Activated T-helper 17 cell treated with anti-CD3 and anti-CD28 coated beads, Interleukin-2, amount 50 U/mL, for 72 hours (primary cell): Measurements from ENCODE around the gene TOP1. TPM values are rescaled to one million over a fixed set of nuclear protein-coding genes. Genes with fewer than 3 reads are reported as not detected.
"Not testable (repeated sequence)": the region's sequence is repeated elsewhere in the genome, so short reads cannot be mapped to it uniquely, and the experiment has no call there.

Experiments used
- ATAC-seq: fragments of 150-1000 bp; cut with Tn5 transposase; replicated peaks from 2 replicates; pipeline ENCODE4 v1.10.0; 2021; ENCODE audit warnings: mild to moderate bottlenecking, moderate library complexity
- H3K27ac Mint-ChIP-seq: one replicate; pipeline ENCODE4 v1.8.0; 2022; ENCODE audit warnings: mixed read lengths
- H3K27me3 Mint-ChIP-seq: one replicate; pipeline ENCODE4 v1.8.0; 2022; ENCODE audit warnings: mixed read lengths
- H3K36me3 Mint-ChIP-seq: one replicate; pipeline ENCODE4 v1.8.0; 2022; ENCODE audit warnings: low read depth, mild to moderate bottlenecking, mixed read lengths
- H3K4me1 Mint-ChIP-seq: one replicate; pipeline ENCODE4 v1.8.0; 2022; ENCODE audit warnings: mixed read lengths
- H3K4me3 Mint-ChIP-seq: one replicate; pipeline ENCODE4 v1.8.0; 2022; ENCODE audit warnings: mild to moderate bottlenecking, mixed read lengths
- H3K9me3 Mint-ChIP-seq: one replicate; pipeline ENCODE4 v1.8.0; 2022; ENCODE audit warnings: mixed read lengths
- total RNA-seq, 2 donors: library from RNA; stranded (reverse); gene quantifications; one replicate each; pipeline ENCODE4 v1.2.3, GENCODE V29; 2022

Gene TOP1
- total RNA-seq, 2 donors from 2014 or later = 62.4 to 82.8 TPM

GRCh38 chr20:40997116-40997515, 31.5 kb upstream of the TOP1 start:
- H3K4me3 Mint-ChIP-seq = no peak overlapping the region
- H3K9me3 Mint-ChIP-seq = no peaks in the 10 kb centered on the region
- no peaks in the 10 kb centered on the region for H3K4me1 Mint-ChIP-seq
- no peak overlapping the region for H3K27ac Mint-ChIP-seq
- no peaks in the 10 kb centered on the region for H3K27me3 Mint-ChIP-seq
- ATAC-seq = no peak
- H3K36me3 Mint-ChIP-seq = no peaks in the 10 kb centered on the region

- no peak for ATAC-seq
- Mint-ChIP-seq H3K27ac (no peak overlapping the region), H3K9me3 (no peaks in the 10 kb centered on the region), H3K4me3 (no peak overlapping the region), H3K27me3 (no peaks in the 10 kb centered on the region), H3K4me1 (peaks cover 16% of the 10 kb centered on the region), H3K36me3 (no peaks in the 10 kb centered on the region)
These were observed 28.8 kb upstream of the TOP1 start for GRCh38 chr20:40999841-41000240.

- no peaks in the 10 kb centered on the region for H3K36me3 Mint-ChIP-seq
- H3K4me3 Mint-ChIP-seq = no peak overlapping the region
- no peak for ATAC-seq
These were observed 28.0 kb upstream of the TOP1 start for GRCh38 chr20:41000628-41001027.

GRCh38 chr20:41001497-41001896, 27.1 kb upstream of the TOP1 start:
- Mint-ChIP-seq H3K36me3 (no peaks in the 10 kb centered on the region), H3K27me3 (no peaks in the 10 kb centered on the region), H3K4me1 (peaks cover 22% of the 10 kb centered on the region), H3K4me3 (no peak overlapping the region), H3K9me3 (no peaks in the 10 kb centered on the region), H3K27ac (no peak overlapping the region)
- ATAC-seq = no peak

More at GRCh38 chr20:41000628-41001027, 28.0 kb upstream of the TOP1 start:
- no peaks in the 10 kb centered on the region for H3K27me3 Mint-ChIP-seq
- no peak overlapping the region for H3K27ac Mint-ChIP-seq
- H3K9me3 Mint-ChIP-seq = no peaks in the 10 kb centered on the region
- H3K4me1 Mint-ChIP-seq = peaks cover 18% of the 10 kb centered on the region

GRCh38 chr20:41002842-41003142, 25.8 kb upstream of the TOP1 start:
- Mint-ChIP-seq H3K4me1 (peaks cover 26% of the 10 kb centered on the region), H3K27ac (peak overlapping the region; percentile 94), H3K4me3 (peak overlapping the region; percentile 79), H3K36me3 (no peaks in the 10 kb centered on the region), H3K27me3 (no peaks in the 10 kb centered on the region), H3K9me3 (no peaks in the 10 kb centered on the region)
- ATAC-seq = no peak

GRCh38 chr20:41003143-41003935, 25.3 kb upstream of the TOP1 start:
- Mint-ChIP-seq H3K27ac (peak overlapping the region; percentile 94), H3K36me3 (no peaks in the 10 kb centered on the region), H3K4me1 (peaks cover 31% of the 10 kb centered on the region), H3K9me3 (no peaks in the 10 kb centered on the region), H3K27me3 (no peaks in the 10 kb centered on the region), H3K4me3 (peak overlapping the region; percentile 79)
- peak; percentile 91 for ATAC-seq

GRCh38 chr20:41003936-41004294, 24.7 kb upstream of the TOP1 start:
- peak overlapping the region; percentile 79 for H3K4me3 Mint-ChIP-seq
- H3K36me3 Mint-ChIP-seq, H3K27me3 Mint-ChIP-seq, ATAC-seq, H3K9me3 Mint-ChIP-seq: not testable (repeated sequence)
- H3K4me1 Mint-ChIP-seq = peaks cover 34% of the 10 kb centered on the region
- peak overlapping the region; percentile 94 for H3K27ac Mint-ChIP-seq

GRCh38 chr20:41004531-41005360, 23.9 kb upstream of the TOP1 start:
- no peaks in the 10 kb centered on the region for H3K27me3 Mint-ChIP-seq
- H3K27ac Mint-ChIP-seq = peak overlapping the region; percentile 94
- peak; percentile 43 for ATAC-seq
- peaks cover 34% of the 10 kb centered on the region for H3K4me1 Mint-ChIP-seq
- no peaks in the 10 kb centered on the region for H3K36me3 Mint-ChIP-seq
- H3K9me3 Mint-ChIP-seq = no peaks in the 10 kb centered on the region
- H3K4me3 Mint-ChIP-seq = peak overlapping the region; percentile 79

- H3K9me3 Mint-ChIP-seq = no peaks in the 10 kb centered on the region
- no peak overlapping the region for H3K4me3 Mint-ChIP-seq
- H3K27ac Mint-ChIP-seq = peak overlapping the region; percentile 38
- H3K36me3 Mint-ChIP-seq = no peaks in the 10 kb centered on the region
- no peak for ATAC-seq
- peaks cover 34% of the 10 kb centered on the region for H3K4me1 Mint-ChIP-seq
- H3K27me3 Mint-ChIP-seq = no peaks in the 10 kb centered on the region
These were observed 23.3 kb upstream of the TOP1 start for GRCh38 chr20:41005361-41005729.

GRCh38 chr20:41006126-41006935, 22.3 kb upstream of the TOP1 start:
- no peak for ATAC-seq
- Mint-ChIP-seq H3K4me1 (peaks cover 34% of the 10 kb centered on the region), H3K9me3 (no peaks in the 10 kb centered on the region), H3K27ac (peak overlapping the region; percentile 38), H3K36me3 (no peaks in the 10 kb centered on the region), H3K4me3 (no peak overlapping the region), H3K27me3 (no peaks in the 10 kb centered on the region)

GRCh38 chr20:41006936-41007474, 21.6 kb upstream of the TOP1 start:
- Mint-ChIP-seq H3K27ac (no peak overlapping the region), H3K27me3 (no peaks in the 10 kb centered on the region), H3K4me1 (peaks cover 41% of the 10 kb centered on the region), H3K9me3 (no peaks in the 10 kb centered on the region), H3K36me3 (no peaks in the 10 kb centered on the region), H3K4me3 (no peak overlapping the region)
- no peak for ATAC-seq

GRCh38 chr20:41007481-41007880, 21.1 kb upstream of the TOP1 start:
- Mint-ChIP-seq H3K36me3 (no peaks in the 10 kb centered on the region), H3K27ac (peak overlapping the region; percentile 81), H3K27me3 (no peaks in the 10 kb centered on the region), H3K9me3 (no peaks in the 10 kb centered on the region), H3K4me3 (peak overlapping the region; percentile 69), H3K4me1 (peaks cover 42% of the 10 kb centered on the region)
- no peak for ATAC-seq

- Mint-ChIP-seq H3K9me3 (no peaks in the 10 kb centered on the region), H3K36me3 (no peaks in the 10 kb centered on the region), H3K27me3 (no peaks in the 10 kb centered on the region), H3K4me3 (no peak overlapping the region), H3K4me1 (peaks cover 26% of the 10 kb centered on the region), H3K27ac (peak overlapping the region; percentile 56)
- ATAC-seq = no peak
These were observed 18.7 kb upstream of the TOP1 start for GRCh38 chr20:41009946-41010345.

- H3K4me1 Mint-ChIP-seq = peaks cover 19% of the 10 kb centered on the region
- ATAC-seq = peak; percentile 79
- no peaks in the 10 kb centered on the region for H3K27me3 Mint-ChIP-seq
- no peaks in the 10 kb centered on the region for H3K9me3 Mint-ChIP-seq
- H3K36me3 Mint-ChIP-seq = no peaks in the 10 kb centered on the region
- peak overlapping the region; percentile 20 for H3K27ac Mint-ChIP-seq
- H3K4me3 Mint-ChIP-seq = no peak overlapping the region
These were observed 17.0 kb upstream of the TOP1 start for GRCh38 chr20:41011551-41012067.
